ENCODE data around the gene ST8SIA2.
"Not testable (repeated sequence)": the region's sequence is repeated elsewhere in the genome, so short reads cannot be mapped to it uniquely, and the experiment has no call there.

The ST8SIA2 gene

GRCh38 chr15:92460023-92460422 is 66.3 kb downstream of the ST8SIA2 start:
- in situ Hi-C loops (cut with MboI; ENCODE audit: low sequenced_read_pairs): no loop called here
- Histone ChIP-seq H3K4me3 (no peak overlapping the region), H3K36me3 (replicated peaks) (no peaks in the 10 kb centered on the region), H3K4me1 (no peaks in the 10 kb centered on the region), H3K9me3 (no peaks in the 10 kb centered on the region), H3K27me3 (ENCODE audit: low read depth) (no peaks in the 10 kb centered on the region)
- DNase-seq (ENCODE audit: low spot score in 2 of 2): no peak

- Histone ChIP-seq H3K4me3 (no peak overlapping the region), H3K9me3 (no peaks in the 10 kb centered on the region), H3K4me1 (no peaks in the 10 kb centered on the region), H3K27me3 (ENCODE audit: low read depth) (no peaks in the 10 kb centered on the region), H3K36me3 (replicated peaks) (no peaks in the 10 kb centered on the region)
- DNase-seq (ENCODE audit: low spot score in 2 of 2): no peak
- in situ Hi-C loops (cut with MboI; ENCODE audit: low sequenced_read_pairs): no loop called here
Measured at GRCh38 chr15:92462424-92463125, 68.9 kb downstream of the ST8SIA2 start.

GRCh38 chr15:92463352-92463751 is 69.7 kb downstream of the ST8SIA2 start:
- Histone ChIP-seq H3K9me3 (no peaks in the 10 kb centered on the region), H3K36me3 (replicated peaks) (no peaks in the 10 kb centered on the region), H3K4me1 (no peaks in the 10 kb centered on the region), H3K4me3 (no peak overlapping the region), H3K27me3 (ENCODE audit: low read depth) (no peaks in the 10 kb centered on the region)
- in situ Hi-C loops (cut with MboI; ENCODE audit: low sequenced_read_pairs): no loop called here
- no peak for DNase-seq (ENCODE audit: low spot score in 2 of 2)

- in situ Hi-C loops (cut with MboI; ENCODE audit: low sequenced_read_pairs): no loop called here
Measured at GRCh38 chr15:92463826-92464225, 70.1 kb downstream of the ST8SIA2 start.

GRCh38 chr15:92466834-92467233 is 73.2 kb downstream of the ST8SIA2 start:
- in situ Hi-C loops (cut with MboI; ENCODE audit: low sequenced_read_pairs): no loop called here
- Histone ChIP-seq H3K27me3 (ENCODE audit: low read depth) (no peaks in the 10 kb centered on the region), H3K4me3 (no peak overlapping the region), H3K36me3 (replicated peaks) (no peaks in the 10 kb centered on the region), H3K4me1 (no peaks in the 10 kb centered on the region), H3K9me3 (no peaks in the 10 kb centered on the region)
- DNase-seq (ENCODE audit: low spot score in 2 of 2): no peak

More at GRCh38 chr15:92463826-92464225, 70.1 kb downstream of the ST8SIA2 start:
- DNase-seq (ENCODE audit: low spot score in 2 of 2): no peak
- Histone ChIP-seq H3K27me3 (ENCODE audit: low read depth) (no peaks in the 10 kb centered on the region), H3K4me1 (no peaks in the 10 kb centered on the region), H3K9me3 (no peaks in the 10 kb centered on the region), H3K36me3 (replicated peaks) (no peaks in the 10 kb centered on the region), H3K4me3 (no peak overlapping the region)

- Histone ChIP-seq H3K27me3 (ENCODE audit: low read depth) (no peaks in the 10 kb centered on the region), H3K4me3 (no peak overlapping the region), H3K36me3 (replicated peaks) (no peaks in the 10 kb centered on the region), H3K4me1 (no peaks in the 10 kb centered on the region), H3K9me3 (no peaks in the 10 kb centered on the region)
- in situ Hi-C loops (cut with MboI; ENCODE audit: low sequenced_read_pairs): no loop called here
- DNase-seq (ENCODE audit: low spot score in 2 of 2): no peak
Measured at GRCh38 chr15:92467245-92467644, 73.6 kb downstream of the ST8SIA2 start.

GRCh38 chr15:92468991-92469390 is 75.3 kb downstream of the ST8SIA2 start:
- DNase-seq (ENCODE audit: low spot score in 2 of 2): no peak
- H3K27me3 ChIP-seq (ENCODE audit: low read depth): no peaks in the 10 kb centered on the region
- H3K9me3 ChIP-seq: no peaks in the 10 kb centered on the region
- H3K4me3 ChIP-seq: no peak overlapping the region
- H3K4me1 ChIP-seq: no peaks in the 10 kb centered on the region
- in situ Hi-C loops (cut with MboI; ENCODE audit: low sequenced_read_pairs): no loop called here
- no peaks in the 10 kb centered on the region for H3K36me3 ChIP-seq (replicated peaks)

GRCh38 chr15:92471288-92471687 is 77.6 kb downstream of the ST8SIA2 start:
- Histone ChIP-seq H3K27me3 (ENCODE audit: low read depth) (no peaks in the 10 kb centered on the region), H3K9me3 (no peaks in the 10 kb centered on the region), H3K4me1 (no peaks in the 10 kb centered on the region), H3K36me3 (replicated peaks) (no peaks in the 10 kb centered on the region), H3K4me3 (no peak overlapping the region)
- DNase-seq (ENCODE audit: low spot score in 2 of 2): no peak
- in situ Hi-C loops (cut with MboI; ENCODE audit: low sequenced_read_pairs): no loop called here

- Histone ChIP-seq H3K27me3 (ENCODE audit: low read depth) (no peaks in the 10 kb centered on the region), H3K4me1 (no peaks in the 10 kb centered on the region), H3K9me3 (no peaks in the 10 kb centered on the region), H3K36me3 (replicated peaks) (no peaks in the 10 kb centered on the region), H3K4me3 (no peak overlapping the region)
- in situ Hi-C loops (cut with MboI; ENCODE audit: low sequenced_read_pairs): no loop called here
- DNase-seq (ENCODE audit: low spot score in 2 of 2): no peak
Measured at GRCh38 chr15:92473756-92474155, 80.1 kb downstream of the ST8SIA2 start.

- H3K4me1 ChIP-seq; H3K27me3 ChIP-seq (ENCODE audit: low read depth); H3K9me3 ChIP-seq; H3K4me3 ChIP-seq; H3K36me3 ChIP-seq (replicated peaks); DNase-seq (ENCODE audit: low spot score in 2 of 2); in situ Hi-C loops (cut with MboI; ENCODE audit: low sequenced_read_pairs): not testable (repeated sequence)
Measured at GRCh38 chr15:92479730-92480129, 86.0 kb downstream of the ST8SIA2 start.

- Histone ChIP-seq H3K4me3 (no peak overlapping the region), H3K36me3 (replicated peaks) (no peaks in the 10 kb centered on the region), H3K27me3 (ENCODE audit: low read depth) (no peaks in the 10 kb centered on the region), H3K9me3 (no peaks in the 10 kb centered on the region), H3K4me1 (peaks cover 9% of the 10 kb centered on the region)
- in situ Hi-C loops (cut with MboI; ENCODE audit: low sequenced_read_pairs): no loop called here
- no peak for DNase-seq (ENCODE audit: low spot score in 2 of 2)
Measured at GRCh38 chr15:92480361-92480760, 86.7 kb downstream of the ST8SIA2 start.

- Histone ChIP-seq H3K4me3 (no peak overlapping the region), H3K27me3 (ENCODE audit: low read depth) (no peaks in the 10 kb centered on the region), H3K9me3 (peaks cover 3% of the 10 kb centered on the region), H3K4me1 (peaks cover 9% of the 10 kb centered on the region), H3K36me3 (replicated peaks) (no peaks in the 10 kb centered on the region)
- in situ Hi-C loops (cut with MboI; ENCODE audit: low sequenced_read_pairs): no loop called here
- DNase-seq (ENCODE audit: low spot score in 2 of 2): no peak
Measured at GRCh38 chr15:92485441-92485840, 91.8 kb downstream of the ST8SIA2 start.

- Histone ChIP-seq H3K4me1 (no peaks in the 10 kb centered on the region), H3K9me3 (peaks cover 3% of the 10 kb centered on the region), H3K36me3 (replicated peaks) (no peaks in the 10 kb centered on the region), H3K27me3 (ENCODE audit: low read depth) (no peaks in the 10 kb centered on the region), H3K4me3 (no peak overlapping the region)
- DNase-seq (ENCODE audit: low spot score in 2 of 2): no peak
- in situ Hi-C loops (cut with MboI; ENCODE audit: low sequenced_read_pairs): no loop called here
Measured at GRCh38 chr15:92492551-92493115, 99.0 kb downstream of the ST8SIA2 start.

- H3K27me3 ChIP-seq (ENCODE audit: low read depth): no peaks in the 10 kb centered on the region
- H3K9me3 ChIP-seq: no peaks in the 10 kb centered on the region
- no peaks in the 10 kb centered on the region for H3K36me3 ChIP-seq (replicated peaks)
- H3K4me1 ChIP-seq: peaks cover 6% of the 10 kb centered on the region
- in situ Hi-C loops (cut with MboI; ENCODE audit: low sequenced_read_pairs): no loop called here
- H3K4me3 ChIP-seq: no peak overlapping the region
- DNase-seq (ENCODE audit: low spot score in 2 of 2): no peak
Measured at GRCh38 chr15:92494806-92495336, 101.2 kb downstream of the ST8SIA2 start.

Measured in HAP-1 (cell line).